Endothelial cell of umbilical vein (primary cell): ENCODE measurements around the gene PDSS2. TPM values are rescaled to one million over a fixed set of nuclear protein-coding genes. Genes with fewer than 3 reads are reported as not detected.

Experiments
- BruUV-seq: library from RNA; stranded (reverse); fragments of 400-500 nt; replicated peaks from 2 replicates; lab custom pipeline; 2021; lab: Mats Ljungman, UMichigan
- CTCF ChIA-PET: fragments of 300-600, 350-600 bp; sonication (Branson Sonifier 250); formaldehyde crosslinking; loops from one replicate; lab custom pipeline; 2021; ENCODE audit warnings: antibody characterized with exemption, inconsistent platforms; lab: Charles Lee
- POLR2A ChIA-PET: fragments of 300-600, 350-600 bp; sonication (Branson Sonifier 250); formaldehyde crosslinking; loops from one replicate; lab custom pipeline; 2021; ENCODE audit warnings: antibody characterized with exemption, inconsistent platforms; lab: Charles Lee
- DNase-seq: peaks from one replicate; pipeline ENCODE4 v3.0.0-alpha.2; 2011; ENCODE audit warnings: low read depth, low spot score
- FAIRE-seq: peaks from 2 replicates; lab custom pipeline; 2011; peaks lifted over from hg19 to GRCh38; lab: Jason Lieb, UNC
- H2AFZ ChIP-seq: 2 replicates; pipeline ENCODE4 v1.6.0; 2012; ENCODE audit warnings: low read depth, low read length, control low read depth, inconsistent platforms
- H3K27ac ChIP-seq: 2 replicates; pipeline ENCODE4 v1.5.1; 2011; ENCODE audit warnings: low read depth, mild to moderate bottlenecking, control low read depth, low read length, moderate library complexity; ENCODE audit not compliant: insufficient read depth
- H3K27me3 ChIP-seq, 2 experiments: 2 replicates each; pipeline versions ENCODE4 v1.6.0 to v1.6.1; 2011; ENCODE audit warnings: low read length in 2 of 2, mixed read lengths in 1 of 2; ENCODE audit not compliant: control insufficient read depth in 2 of 2, insufficient read depth in 2 of 2
- H3K36me3 ChIP-seq, 2 experiments: 2 replicates in 1 of 2; 3 replicates in 1 of 2; pipeline ENCODE4 v1.5.1; 2011; ENCODE audit warnings: low read length in 2 of 2, mild to moderate bottlenecking in 1 of 2, moderate library complexity in 1 of 2; ENCODE audit not compliant: control insufficient read depth in 2 of 2, insufficient read depth in 2 of 2; ENCODE audit errors: extremely low read depth in 1 of 2
- H3K4me1 ChIP-seq: 3 replicates; pipeline ENCODE4 v1.5.1; 2011; ENCODE audit warnings: mild to moderate bottlenecking, low read length; ENCODE audit not compliant: control insufficient read depth, insufficient read depth; ENCODE audit errors: extremely low read depth
- H3K4me2 ChIP-seq: 2 replicates; pipeline ENCODE4 v1.6.1; 2011; ENCODE audit warnings: low read length, control low read depth, mixed read lengths; ENCODE audit not compliant: insufficient read depth
- H3K4me3 ChIP-seq, 3 experiments: fragments of 200-600 bp in 1 of 3; sonication (generic), shearing (Covaris generic) in 1 of 3; replicated peaks in 1 of 3; 2 replicates each; pipeline ENCODE4 v1.5.1; 2011 to 2016; ENCODE audit warnings: control low read depth in 3 of 3, low read length in 3 of 3, mild to moderate bottlenecking in 2 of 3, inconsistent platforms in 1 of 3, low read depth in 1 of 3, moderate library complexity in 1 of 3; ENCODE audit not compliant: insufficient read depth in 1 of 3
- H3K79me2 ChIP-seq: 2 replicates; pipeline ENCODE4 v1.6.0; 2012; ENCODE audit warnings: low read length, inconsistent platforms; ENCODE audit not compliant: control insufficient read depth, insufficient read depth
- H3K9ac ChIP-seq: replicated peaks from 2 replicates; pipeline ENCODE3; 2011; ENCODE audit warnings: low read length, control low read depth; ENCODE audit not compliant: insufficient read depth; ENCODE audit errors: extremely low read depth
- H3K9me1 ChIP-seq: replicated peaks from 3 replicates; pipeline ENCODE4 v1.6.0; 2011; ENCODE audit warnings: mild to moderate bottlenecking, low read length; ENCODE audit not compliant: control insufficient read depth, insufficient read depth; ENCODE audit errors: extremely low read depth
- H3K9me3 ChIP-seq: replicated peaks from 2 replicates; pipeline ENCODE4 v1.5.1; 2012; ENCODE audit warnings: low read length, inconsistent platforms; ENCODE audit not compliant: control insufficient read depth, insufficient read depth
- H4K20me1 ChIP-seq: replicated peaks from 2 replicates; pipeline ENCODE3; 2011; ENCODE audit warnings: mild to moderate bottlenecking, low read length; ENCODE audit not compliant: control insufficient read depth, insufficient read depth; ENCODE audit errors: extremely low read depth
- EZH2 ChIP-seq: IDR thresholded peaks from 2 replicates; pipeline ENCODE4 v1.6.1; 2012; ENCODE audit warnings: borderline replicate concordance, low read depth, mild to moderate bottlenecking, moderate library complexity, low read length, inconsistent platforms; ENCODE audit not compliant: severe bottlenecking
- FOS ChIP-seq: IDR thresholded peaks from 2 replicates; pipeline ENCODE4 v1.6.1; 2011; ENCODE audit warnings: mild to moderate bottlenecking, low read length, moderate library complexity, borderline replicate concordance; ENCODE audit not compliant: insufficient read depth
- GATA2 ChIP-seq: IDR thresholded peaks from 2 replicates; pipeline ENCODE4 v1.7.0; 2011; ENCODE audit warnings: low read depth, mild to moderate bottlenecking, moderate library complexity, mixed read lengths, low read length; ENCODE audit not compliant: insufficient read length, insufficient read depth
- JUN ChIP-seq: IDR thresholded peaks from 2 replicates; pipeline ENCODE4 v1.6.1; 2011; ENCODE audit warnings: borderline replicate concordance, low read depth; ENCODE audit not compliant: insufficient read length, insufficient read depth
- MYC ChIP-seq: IDR thresholded peaks from one replicate; pipeline ENCODE4 v1.6.1; 2011; ENCODE audit warnings: mild to moderate bottlenecking, low read depth, low read length
- POLR2A ChIP-seq: IDR thresholded peaks from 2 replicates; pipeline ENCODE4 v1.6.1; 2012; ENCODE audit warnings: low read depth, mild to moderate bottlenecking, control low read depth, low read length
- POLR2AphosphoS5 ChIP-seq: IDR thresholded peaks from 2 replicates; pipeline ENCODE4 v1.6.1; 2012; ENCODE audit warnings: low read depth, mild to moderate bottlenecking, control low read depth, low read length, moderate library complexity; ENCODE audit not compliant: insufficient read depth
- dilution Hi-C: fragments of 300-500 bp; cut with MboI; formaldehyde crosslinking; loops from one replicate; pipeline ENCODE4 v1.15.0; 2019; ENCODE audit warnings: low sequenced_read_pairs; ENCODE audit not compliant: extremely low pct_ligation_motif_present
- intact Hi-C: fragments of 100-400 bp; cut with micrococcal nuclease; formaldehyde crosslinking; loops from one replicate; pipeline ENCODE4 v1.10.0; 2022
- polyA plus RNA-seq, 4 experiments: library from polyadenylated mRNA; depleted of rRNA in 3 of 4; stranded (reverse) in 3 of 4; unstranded in 1 of 4; fragments of >200 nt; gene quantifications; 2 replicates each; pipeline versions ENCODE4 v1.2.1 to v1.2.3, GENCODE V29; 2011 to 2012; ENCODE audit warnings: missing spikeins in 1 of 4
- total RNA-seq: library from RNA; stranded (reverse); gene quantifications from 2 replicates; pipeline ENCODE4 v1.2.3, GENCODE V29; 2021
- TF ChIP-seq, protein P1 (sequence below): IDR thresholded peaks from 2 replicates; pipeline ENCODE4 v1.6.1; 2011; ENCODE audit not compliant: insufficient read depth, insufficient read length
- TF ChIP-seq, protein P2 (sequence below), 2 donors: IDR thresholded peaks; 1 replicate in 1 of 2; 2 replicates in 1 of 2; pipeline ENCODE4 v1.5.1; 2011; ENCODE audit warnings: low read length in 2 of 2, mild to moderate bottlenecking in 2 of 2, moderate library complexity in 2 of 2, control low read depth in 1 of 2, inconsistent platforms in 1 of 2, low read depth in 1 of 2; ENCODE audit not compliant: insufficient read depth in 1 of 2; ENCODE audit errors: extremely low read depth in 1 of 2

Gene PDSS2
- total and polyA plus RNA-seq, 2 donors (not counting 3 experiments of a cell fraction or from before 2014, with no cell fraction given), result 7.6 to 9.3 TPM

DNA sequence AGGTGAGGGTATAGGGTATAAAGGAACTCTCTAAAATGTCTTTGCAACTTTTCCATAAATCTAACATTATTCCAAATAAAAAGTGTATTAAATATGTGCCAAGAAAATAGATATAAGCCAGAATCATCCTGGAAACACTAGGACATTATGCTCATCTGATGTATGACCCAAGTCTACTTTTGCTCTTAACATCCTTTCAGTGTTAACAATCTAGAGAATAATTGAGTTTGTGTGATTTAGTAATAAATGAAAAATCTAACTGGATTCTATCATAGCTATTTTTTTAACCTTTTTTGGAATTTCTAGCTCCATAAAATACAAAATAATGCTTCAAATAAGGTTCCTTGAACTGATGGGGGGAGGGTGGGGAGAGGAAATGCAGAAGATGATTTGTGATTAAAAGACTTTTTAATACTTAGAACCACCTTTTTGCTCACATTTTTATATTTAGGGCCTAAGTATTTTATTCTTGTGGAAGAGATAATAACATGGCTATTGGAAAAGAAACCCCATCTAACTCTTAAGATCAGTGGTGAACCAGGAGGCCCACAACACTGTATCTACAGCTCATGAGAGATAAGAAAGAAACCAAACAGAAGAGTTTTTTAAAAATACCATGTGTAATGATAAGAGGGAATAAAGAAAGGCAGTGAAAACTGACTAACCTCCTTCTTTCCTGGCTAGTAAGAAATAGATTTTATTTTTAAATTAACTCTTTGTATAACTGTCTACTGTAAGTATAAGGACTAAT, 68.5 kb downstream of the PDSS2 start:
- ChIA-PET POLR2A (no interaction called here), CTCF (interaction anchor here (1.0 kb wide), 1 partner anchor 73 kb away, joined by 3 read pairs; no protein-coding TSS in a partner anchor)
- Histone ChIP-seq H3K27me3 (no peaks in the 10 kb centered on the region), H3K27ac (no peak overlapping the region), H3K9ac (no peak overlapping the region), H3K4me2 (no peak overlapping the region), H2AFZ (no peak overlapping the region), H4K20me1 (no peaks in the 10 kb centered on the region), H3K9me3 (no peaks in the 10 kb centered on the region), H3K4me1 (no peaks in the 10 kb centered on the region), H3K79me2 (no peaks in the 10 kb centered on the region), H3K4me3 (no peak overlapping the region), H3K36me3 (no peaks in the 10 kb centered on the region), H3K9me1 (no peaks in the 10 kb centered on the region)
- BruUV-seq, result no TSS peak
- DNase-seq (no peak), FAIRE-seq (no peak)
- TF ChIP-seq JUN (no peak), FOS (no peak), GATA2 (no peak)
- dilution Hi-C loops, result no loop called here
- intact Hi-C loops, result no loop called here

DNA sequence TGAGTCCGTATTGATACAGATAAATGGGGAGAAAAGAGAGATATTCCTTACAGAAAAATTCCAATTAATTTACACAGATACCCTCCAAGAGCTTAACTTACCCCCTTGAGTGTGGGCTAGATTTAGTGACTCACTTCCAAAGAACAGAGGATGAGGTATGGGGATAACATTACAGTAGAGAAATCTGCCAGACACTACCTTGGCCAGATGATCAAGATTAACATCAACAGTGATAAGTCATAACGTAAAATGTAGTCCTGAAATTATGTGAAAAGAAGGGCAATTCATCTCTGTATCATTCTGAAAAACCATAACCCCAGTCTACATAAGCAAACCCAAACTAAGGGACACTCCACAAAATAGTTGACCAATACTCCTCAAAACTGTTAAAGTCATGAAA, 69.3 kb downstream of the PDSS2 start:
- dilution Hi-C loops (no loop called here), intact Hi-C loops (no loop called here)
- H2AFZ ChIP-seq, result no peak overlapping the region
- no peak for TF ChIP-seq POLR2A
- no peak for TF ChIP-seq FOS
- no peak for TF ChIP-seq MYC
- no peak for TF ChIP-seq GATA2
- TF ChIP-seq, protein P1, sequence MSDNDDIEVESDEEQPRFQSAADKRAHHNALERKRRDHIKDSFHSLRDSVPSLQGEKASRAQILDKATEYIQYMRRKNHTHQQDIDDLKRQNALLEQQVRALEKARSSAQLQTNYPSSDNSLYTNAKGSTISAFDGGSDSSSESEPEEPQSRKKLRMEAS, result no peak
- TF ChIP-seq, protein P2, sequence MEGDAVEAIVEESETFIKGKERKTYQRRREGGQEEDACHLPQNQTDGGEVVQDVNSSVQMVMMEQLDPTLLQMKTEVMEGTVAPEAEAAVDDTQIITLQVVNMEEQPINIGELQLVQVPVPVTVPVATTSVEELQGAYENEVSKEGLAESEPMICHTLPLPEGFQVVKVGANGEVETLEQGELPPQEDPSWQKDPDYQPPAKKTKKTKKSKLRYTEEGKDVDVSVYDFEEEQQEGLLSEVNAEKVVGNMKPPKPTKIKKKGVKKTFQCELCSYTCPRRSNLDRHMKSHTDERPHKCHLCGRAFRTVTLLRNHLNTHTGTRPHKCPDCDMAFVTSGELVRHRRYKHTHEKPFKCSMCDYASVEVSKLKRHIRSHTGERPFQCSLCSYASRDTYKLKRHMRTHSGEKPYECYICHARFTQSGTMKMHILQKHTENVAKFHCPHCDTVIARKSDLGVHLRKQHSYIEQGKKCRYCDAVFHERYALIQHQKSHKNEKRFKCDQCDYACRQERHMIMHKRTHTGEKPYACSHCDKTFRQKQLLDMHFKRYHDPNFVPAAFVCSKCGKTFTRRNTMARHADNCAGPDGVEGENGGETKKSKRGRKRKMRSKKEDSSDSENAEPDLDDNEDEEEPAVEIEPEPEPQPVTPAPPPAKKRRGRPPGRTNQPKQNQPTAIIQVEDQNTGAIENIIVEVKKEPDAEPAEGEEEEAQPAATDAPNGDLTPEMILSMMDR (IDR thresholded peaks at IDR 0.05; ENCODE audit: extremely low read depth in 1 of 2, insufficient read depth in 1 of 2, low read depth in 1 of 2, low read length in 2 of 2), result no peak
- TF ChIP-seq EZH2, result no peak
- TF ChIP-seq POLR2AphosphoS5, result no peak
- no peak for TF ChIP-seq JUN
- FAIRE-seq (no peak), DNase-seq (no peak)
- H3K4me1 ChIP-seq, result no peaks in the 10 kb centered on the region
- no peaks in the 10 kb centered on the region for H3K9me1 ChIP-seq
- no peaks in the 10 kb centered on the region for H3K36me3 ChIP-seq
- H3K4me2 ChIP-seq, result no peak overlapping the region
- H4K20me1 ChIP-seq, result no peaks in the 10 kb centered on the region
- no peak overlapping the region for H3K27ac ChIP-seq
- H3K9me3 ChIP-seq, result no peaks in the 10 kb centered on the region
- no peaks in the 10 kb centered on the region for H3K79me2 ChIP-seq
- POLR2A ChIA-PET, result no interaction called here
- no peaks in the 10 kb centered on the region for H3K27me3 ChIP-seq
- H3K4me3 ChIP-seq, result no peak overlapping the region
- BruUV-seq, result no TSS peak
- H3K9ac ChIP-seq, result no peak overlapping the region
- CTCF ChIA-PET, result no interaction called here
